RWPE1 (cell line): ENCODE measurements around the gene ASB10.

Source experiments
- CTCF ChIA-PET: fragments of 350-600 bp; sonication (Branson Sonifier 250); formaldehyde crosslinking; extraction: SDS; loops from one replicate; lab custom pipeline; 2021; lab: Yijun Ruan, JAX
- POLR2A ChIA-PET: fragments of 400-600 bp; formaldehyde crosslinking; extraction: SDS; loops from one replicate; lab custom pipeline; 2020; ENCODE audit warnings: antibody characterized with exemption; ENCODE audit not compliant: low non-redundant PET; lab: Yijun Ruan, JAX
- DNase-seq: peaks from one replicate; pipeline ENCODE4 v3.0.0; 2012; ENCODE audit warnings: low spot score
- H3K27ac ChIP-seq: fragments of 450-650 bp; 2 replicates; pipeline ENCODE4 v1.5.1; 2017
- TF ChIP-seq, protein P1 (sequence below): fragments of 450-650 bp; conservative IDR thresholded peaks from 2 replicates; pipeline ENCODE4 v1.5.1; 2017; ENCODE audit warnings: low read depth, mild to moderate bottlenecking

The ASB10 gene

GRCh38 chr7:151135866-151136843, 50.9 kb downstream of the ASB10 start:
- TF ChIP-seq, protein P1, sequence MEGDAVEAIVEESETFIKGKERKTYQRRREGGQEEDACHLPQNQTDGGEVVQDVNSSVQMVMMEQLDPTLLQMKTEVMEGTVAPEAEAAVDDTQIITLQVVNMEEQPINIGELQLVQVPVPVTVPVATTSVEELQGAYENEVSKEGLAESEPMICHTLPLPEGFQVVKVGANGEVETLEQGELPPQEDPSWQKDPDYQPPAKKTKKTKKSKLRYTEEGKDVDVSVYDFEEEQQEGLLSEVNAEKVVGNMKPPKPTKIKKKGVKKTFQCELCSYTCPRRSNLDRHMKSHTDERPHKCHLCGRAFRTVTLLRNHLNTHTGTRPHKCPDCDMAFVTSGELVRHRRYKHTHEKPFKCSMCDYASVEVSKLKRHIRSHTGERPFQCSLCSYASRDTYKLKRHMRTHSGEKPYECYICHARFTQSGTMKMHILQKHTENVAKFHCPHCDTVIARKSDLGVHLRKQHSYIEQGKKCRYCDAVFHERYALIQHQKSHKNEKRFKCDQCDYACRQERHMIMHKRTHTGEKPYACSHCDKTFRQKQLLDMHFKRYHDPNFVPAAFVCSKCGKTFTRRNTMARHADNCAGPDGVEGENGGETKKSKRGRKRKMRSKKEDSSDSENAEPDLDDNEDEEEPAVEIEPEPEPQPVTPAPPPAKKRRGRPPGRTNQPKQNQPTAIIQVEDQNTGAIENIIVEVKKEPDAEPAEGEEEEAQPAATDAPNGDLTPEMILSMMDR = no peak
- H3K27ac ChIP-seq = peak overlapping the region; percentile 10; the same call in 1 of the 2 replicates
- ChIA-PET POLR2A (no interaction called here), CTCF (interaction anchor here (1.1 kb wide), 1 partner anchor 12 kb away, joined by 5 read pairs; no protein-coding TSS in a partner anchor)
- no peak for DNase-seq

DNA sequence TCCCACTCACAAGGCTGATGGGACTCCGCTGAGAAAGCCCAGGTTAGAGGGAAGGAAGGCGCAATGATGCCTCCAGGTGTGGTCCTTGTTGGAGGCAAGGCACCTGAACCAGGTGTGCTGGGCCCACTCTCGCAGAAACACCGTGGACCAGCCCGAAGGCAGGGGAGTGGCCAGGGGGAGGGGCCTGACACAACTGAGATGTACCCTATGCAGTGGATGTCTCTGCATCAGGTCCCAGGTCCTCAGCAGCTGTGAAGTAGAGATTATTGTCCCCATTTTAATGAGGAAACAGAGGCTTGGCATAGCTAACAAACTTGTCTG, 51.6 kb downstream of the ASB10 start:
- POLR2A ChIA-PET = no interaction called here
- DNase-seq = no peak
- TF ChIP-seq, protein P1 = no peak
- CTCF ChIA-PET = interaction anchor here (0.6 to 1.1 kb wide), 2 partner anchors 11 to 37 kb away, joined by 3 to 5 read pairs; no protein-coding TSS in a partner anchor
- H3K27ac ChIP-seq = no peak overlapping the region

DNA sequence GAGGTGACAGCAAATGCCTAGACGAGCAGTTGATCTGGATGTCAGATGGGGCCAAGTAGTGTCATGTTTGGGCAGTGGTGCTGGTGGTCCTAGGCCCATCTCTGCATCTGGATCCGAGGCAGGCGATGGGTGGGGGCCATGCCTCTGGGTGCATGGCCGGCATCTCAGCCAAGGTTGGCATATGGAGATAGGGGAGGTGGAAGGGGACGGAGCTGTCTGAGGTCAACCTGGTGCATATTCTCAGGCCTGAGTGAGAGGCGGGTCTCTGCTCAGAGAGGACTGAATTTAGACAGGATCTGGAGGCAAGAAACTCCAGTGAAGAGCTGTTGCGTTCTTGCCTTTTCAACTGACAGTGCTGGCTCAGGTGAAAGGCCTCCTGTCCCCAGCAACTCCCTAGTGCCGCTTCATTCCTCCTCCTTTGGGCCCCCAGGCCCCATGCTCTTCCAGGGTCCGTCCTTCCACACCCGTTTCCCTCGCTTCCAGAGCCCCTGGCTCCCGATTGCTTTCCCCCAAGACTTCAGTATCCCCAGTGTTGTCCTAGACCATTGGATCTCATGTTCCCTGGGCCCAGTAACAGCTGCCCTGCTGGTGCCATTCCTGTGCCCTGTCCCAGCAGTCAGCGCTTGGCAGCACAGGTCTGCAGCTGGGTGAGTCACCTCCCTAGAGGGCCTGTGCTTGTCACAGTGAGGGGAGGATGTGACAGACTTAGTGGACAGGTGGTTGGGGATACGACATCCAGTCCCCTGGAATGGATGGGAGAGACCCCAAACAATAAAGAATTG, 52.1 kb downstream of the ASB10 start:
- TF ChIP-seq, protein P1 = no peak
- ChIA-PET POLR2A (no interaction called here), CTCF (interaction anchor here (0.6 kb wide), 1 partner anchor 37 kb away, joined by 3 read pairs; no protein-coding TSS in a partner anchor)
- H3K27ac ChIP-seq = no peak overlapping the region
- DNase-seq = no peak

GRCh38 chr7:151133986-151134742, 52.9 kb downstream of the ASB10 start:
- TF ChIP-seq, protein P1 = no peak
- ChIA-PET CTCF (no interaction called here), POLR2A (no interaction called here)
- no peak overlapping the region for H3K27ac ChIP-seq
- DNase-seq = no peak

GRCh38 chr7:151133266-151133985, 53.6 kb downstream of the ASB10 start:
- H3K27ac ChIP-seq = no peak overlapping the region
- DNase-seq = no peak
- TF ChIP-seq, protein P1 = no peak
- ChIA-PET POLR2A (no interaction called here), CTCF (no interaction called here)
